Cardiac muscle cell (in vitro differentiated cells and primary cell): ENCODE measurements around the gene GH2. TPM values are rescaled to one million over a fixed set of nuclear protein-coding genes. Genes with fewer than 3 reads are reported as not detected.
"Not testable (repeated sequence)": the region's sequence is repeated elsewhere in the genome, so short reads cannot be mapped to it uniquely, and the experiment has no call there.

ENCODE experiments used
- DNase-seq, 2 donors: peaks; one replicate each; pipeline versions ENCODE4 v3.0.0 to v3.0.0-alpha.2; 2010 to 2017; ENCODE audit warnings: low read depth in 1 of 2, low spot score in 1 of 2
- H3K27ac ChIP-seq: fragments of 200-600 bp; sonication (generic); 2 replicates; pipeline ENCODE4 v1.5.1; 2016
- H3K27me3 ChIP-seq: fragments of 200-600 bp; sonication (generic); 2 replicates; pipeline ENCODE4 v1.6.0; 2016; ENCODE audit warnings: control low read depth
- H3K36me3 ChIP-seq: fragments of 200-600 bp; sonication (generic); 2 replicates; pipeline ENCODE4 v1.5.1; 2016; ENCODE audit warnings: control low read depth
- H3K4me1 ChIP-seq: fragments of 200-600 bp; sonication (generic); 2 replicates; pipeline ENCODE4 v1.8.1; 2017; ENCODE audit warnings: low read depth, mild to moderate bottlenecking, mixed run types
- H3K4me3 ChIP-seq: fragments of 200-600 bp; sonication (generic); 2 replicates; pipeline ENCODE4 v1.5.1; 2016; ENCODE audit warnings: mild to moderate bottlenecking
- H3K9me3 ChIP-seq: fragments of 200-600 bp; sonication (generic); 2 replicates; pipeline ENCODE4 v1.5.1; 2017; ENCODE audit warnings: low read depth, mild to moderate bottlenecking, control low read depth
- CTCF ChIP-seq: IDR thresholded peaks from 2 replicates; pipeline ENCODE4 v1.5.1; 2012; ENCODE audit warnings: low read depth, mild to moderate bottlenecking, low read length
- polyA plus RNA-seq: library from polyadenylated mRNA; unstranded; fragments of >200 nt; fragmentation: Nextera tagmentation; extraction: Ambion mirVana; gene quantifications from 2 replicates; pipeline ENCODE4 v1.2.1, GENCODE V29; 2016
- total RNA-seq: library from RNA; depleted of rRNA; stranded (reverse); fragments of >200 nt; gene quantifications from 2 replicates; pipeline ENCODE4 v1.2.3, GENCODE V29; 2016

Gene GH2
- total and polyA plus RNA-seq, 2 experiments from 2014 or later, result 0.35 TPM; not detected in 1

- not testable (repeated sequence) for H3K4me1 ChIP-seq, H3K9me3 ChIP-seq, H3K36me3 ChIP-seq, H3K4me3 ChIP-seq, H3K27me3 ChIP-seq, H3K27ac ChIP-seq
- TF ChIP-seq CTCF, result peak; percentile 25
- peak; percentile 12 to 14 for DNase-seq
These were observed 12.1 kb downstream of the GH2 start for GRCh38 chr17:63869491-63870291.

GRCh38 chr17:63866625-63867024 lies 15.1 kb downstream of the GH2 start:
- not testable (repeated sequence) for H3K27ac ChIP-seq, H3K27me3 ChIP-seq, H3K36me3 ChIP-seq, H3K4me3 ChIP-seq, DNase-seq, H3K9me3 ChIP-seq, H3K4me1 ChIP-seq
- peak; percentile 11 for TF ChIP-seq CTCF

GRCh38 chr17:63859257-63859656 lies 22.5 kb downstream of the GH2 start:
- no peak for TF ChIP-seq CTCF

GRCh38 chr17:63856425-63856824 lies 25.3 kb downstream of the GH2 start:
- not testable (repeated sequence) for H3K4me1 ChIP-seq, H3K27ac ChIP-seq, DNase-seq, H3K4me3 ChIP-seq, H3K36me3 ChIP-seq, H3K9me3 ChIP-seq, H3K27me3 ChIP-seq

More at GRCh38 chr17:63859257-63859656, 22.5 kb downstream of the GH2 start:
- Histone ChIP-seq H3K27me3 (peaks cover 7% of the 10 kb centered on the region), H3K4me3 (no peak overlapping the region), H3K27ac (no peak overlapping the region), H3K4me1 (no peaks in the 10 kb centered on the region), H3K36me3 (no peaks in the 10 kb centered on the region), H3K9me3 (no peaks in the 10 kb centered on the region)
- no peak for DNase-seq

GRCh38 chr17:63855185-63855584 lies 26.6 kb downstream of the GH2 start:
- TF ChIP-seq CTCF, result no peak
- no peak overlapping the region for H3K4me3 ChIP-seq

GRCh38 chr17:63854709-63855108 lies 27.0 kb downstream of the GH2 start:
- no peak overlapping the region for H3K4me3 ChIP-seq
- no peaks in the 10 kb centered on the region for H3K36me3 ChIP-seq
- H3K4me1 ChIP-seq, result no peaks in the 10 kb centered on the region
- TF ChIP-seq CTCF, result no peak
- DNase-seq, result no peak
- H3K27ac ChIP-seq, result no peak overlapping the region
- H3K9me3 ChIP-seq, result no peaks in the 10 kb centered on the region
- peaks cover 7% of the 10 kb centered on the region for H3K27me3 ChIP-seq

More at GRCh38 chr17:63855185-63855584, 26.6 kb downstream of the GH2 start:
- H3K27me3 ChIP-seq, result peaks cover 7% of the 10 kb centered on the region
- H3K9me3 ChIP-seq, result no peaks in the 10 kb centered on the region
- no peak for DNase-seq
- no peaks in the 10 kb centered on the region for H3K4me1 ChIP-seq
- no peak overlapping the region for H3K27ac ChIP-seq
- no peaks in the 10 kb centered on the region for H3K36me3 ChIP-seq
